ENCODE results near the gene MOB3B.

Gene MOB3B

DNA sequence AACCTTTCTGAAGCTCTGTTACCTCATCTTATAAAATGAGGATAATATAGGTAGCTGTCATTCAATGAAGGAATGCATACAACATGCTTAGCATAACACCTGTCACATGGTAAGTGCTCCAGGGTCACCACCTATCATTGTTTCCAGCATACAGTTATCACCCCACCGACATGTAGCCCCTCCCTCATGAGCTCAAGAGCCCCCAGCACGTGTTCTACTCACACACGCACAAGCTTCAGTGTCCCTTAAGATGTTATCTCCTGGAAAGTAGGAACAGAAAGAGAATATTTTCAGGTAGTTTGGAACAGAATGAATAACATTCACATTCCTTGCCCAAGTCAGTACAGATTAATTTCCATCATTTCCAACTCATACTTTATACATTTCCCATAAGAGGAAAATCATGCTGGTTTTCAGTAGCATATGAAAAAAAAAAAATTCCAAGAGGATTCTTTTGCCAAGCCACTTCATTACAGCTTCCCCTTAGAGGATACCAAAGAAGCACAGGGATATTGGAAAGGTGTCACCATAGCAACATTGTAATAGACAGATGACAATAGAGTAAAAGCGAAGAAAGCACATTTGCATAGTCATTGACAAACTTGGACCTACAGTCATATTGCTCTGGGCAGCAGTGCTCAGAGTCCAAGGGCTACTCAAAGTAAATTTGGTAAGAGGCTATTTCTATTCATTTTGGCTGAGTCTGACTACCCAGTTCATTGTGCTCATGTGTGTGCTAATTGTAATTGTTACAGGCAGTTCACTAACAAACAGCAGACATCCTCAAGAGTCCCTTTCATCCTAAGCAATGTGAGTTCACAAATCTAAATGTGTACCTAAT lies 1.5 kb upstream of the MOB3B start:
- no peak overlapping the region for H3K4me3 ChIP-seq (replicated peaks in 1 of 2; ENCODE audit: low read depth in 2 of 2, low read length in 2 of 2)
- no peak for DNase-seq (ENCODE audit: low read depth in 2 of 2)
- TF ChIP-seq, protein P1, sequence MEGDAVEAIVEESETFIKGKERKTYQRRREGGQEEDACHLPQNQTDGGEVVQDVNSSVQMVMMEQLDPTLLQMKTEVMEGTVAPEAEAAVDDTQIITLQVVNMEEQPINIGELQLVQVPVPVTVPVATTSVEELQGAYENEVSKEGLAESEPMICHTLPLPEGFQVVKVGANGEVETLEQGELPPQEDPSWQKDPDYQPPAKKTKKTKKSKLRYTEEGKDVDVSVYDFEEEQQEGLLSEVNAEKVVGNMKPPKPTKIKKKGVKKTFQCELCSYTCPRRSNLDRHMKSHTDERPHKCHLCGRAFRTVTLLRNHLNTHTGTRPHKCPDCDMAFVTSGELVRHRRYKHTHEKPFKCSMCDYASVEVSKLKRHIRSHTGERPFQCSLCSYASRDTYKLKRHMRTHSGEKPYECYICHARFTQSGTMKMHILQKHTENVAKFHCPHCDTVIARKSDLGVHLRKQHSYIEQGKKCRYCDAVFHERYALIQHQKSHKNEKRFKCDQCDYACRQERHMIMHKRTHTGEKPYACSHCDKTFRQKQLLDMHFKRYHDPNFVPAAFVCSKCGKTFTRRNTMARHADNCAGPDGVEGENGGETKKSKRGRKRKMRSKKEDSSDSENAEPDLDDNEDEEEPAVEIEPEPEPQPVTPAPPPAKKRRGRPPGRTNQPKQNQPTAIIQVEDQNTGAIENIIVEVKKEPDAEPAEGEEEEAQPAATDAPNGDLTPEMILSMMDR (IDR thresholded peaks at IDR 0.05; ENCODE audit: low read depth, low read length): no peak

GRCh38 chr9:27528886-27529315 lies 713 bp downstream of the MOB3B start:
- TF ChIP-seq, protein P1 (IDR thresholded peaks at IDR 0.05; ENCODE audit: low read depth, low read length): no peak
- peak overlapping the region; percentile 60 to 61 for H3K4me3 ChIP-seq (replicated peaks in 1 of 2; ENCODE audit: low read depth in 2 of 2, low read length in 2 of 2)
- DNase-seq (ENCODE audit: low read depth in 2 of 2): peak in 1 of 2 donors; percentile 17

GRCh38 chr9:27528076-27528885 lies 1.3 kb downstream of the MOB3B start:
- H3K4me3 ChIP-seq (replicated peaks in 1 of 2; ENCODE audit: low read depth in 2 of 2, low read length in 2 of 2): peak overlapping the region; percentile 60 to 61
- TF ChIP-seq, protein P1 (IDR thresholded peaks at IDR 0.05; ENCODE audit: low read depth, low read length): no peak
- peak; percentile 58 to 62 for DNase-seq (ENCODE audit: low read depth in 2 of 2)

DNA sequence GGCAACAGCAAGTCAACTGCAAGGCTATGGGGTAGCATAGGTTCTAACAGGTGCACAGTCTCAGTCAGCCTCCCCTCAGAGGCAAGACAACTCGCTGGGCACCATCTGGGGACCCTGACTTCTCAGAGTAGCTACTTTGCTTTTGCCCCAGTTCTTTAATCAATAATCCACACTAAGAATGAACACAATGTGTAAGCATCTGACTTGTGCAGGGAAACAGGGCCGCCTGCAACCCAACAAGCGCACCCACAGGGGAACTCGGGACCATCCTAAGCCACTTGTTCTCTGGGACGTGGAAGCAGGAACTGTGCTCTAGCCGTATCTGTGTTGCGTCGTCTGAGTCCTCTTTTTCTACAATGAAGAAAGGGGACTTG lies 1.9 kb downstream of the MOB3B start:
- H3K4me3 ChIP-seq (replicated peaks in 1 of 2; ENCODE audit: low read depth in 2 of 2, low read length in 2 of 2): no peak overlapping the region
- DNase-seq (ENCODE audit: low read depth in 2 of 2): no peak
- TF ChIP-seq, protein P1 (IDR thresholded peaks at IDR 0.05; ENCODE audit: low read depth, low read length): no peak

DNA sequence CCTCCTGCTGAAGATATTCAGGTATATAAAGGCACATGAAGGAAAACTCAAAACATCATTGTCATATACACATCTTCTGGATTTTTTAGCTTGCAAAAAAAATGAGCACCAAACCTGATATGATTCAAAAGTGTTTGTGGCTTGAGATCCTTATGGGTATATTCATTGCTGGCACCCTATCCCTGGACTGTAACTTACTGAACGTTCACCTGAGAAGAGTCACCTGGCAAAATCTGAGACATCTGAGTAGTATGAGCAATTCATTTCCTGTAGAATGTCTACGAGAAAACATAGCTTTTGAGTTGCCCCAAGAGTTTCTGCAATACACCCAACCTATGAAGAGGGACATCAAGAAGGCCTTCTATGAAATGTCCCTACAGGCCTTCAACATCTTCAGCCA lies 5.4 kb downstream of the MOB3B start, which contains the start of gene IFNK:
Gene IFNK, plus strand, starts transcription at position 55 of the 400 bp plus-strand sequence. Its CDS starts 47 bp downstream, at position 102.
- H3K4me3 ChIP-seq (replicated peaks in 1 of 2; ENCODE audit: low read depth in 2 of 2, low read length in 2 of 2): no peak within 1 kb of the TSS
- no peak for DNase-seq (ENCODE audit: low read depth in 2 of 2)
- TF ChIP-seq, protein P1 (IDR thresholded peaks at IDR 0.05; ENCODE audit: low read depth, low read length): no peak

DNA sequence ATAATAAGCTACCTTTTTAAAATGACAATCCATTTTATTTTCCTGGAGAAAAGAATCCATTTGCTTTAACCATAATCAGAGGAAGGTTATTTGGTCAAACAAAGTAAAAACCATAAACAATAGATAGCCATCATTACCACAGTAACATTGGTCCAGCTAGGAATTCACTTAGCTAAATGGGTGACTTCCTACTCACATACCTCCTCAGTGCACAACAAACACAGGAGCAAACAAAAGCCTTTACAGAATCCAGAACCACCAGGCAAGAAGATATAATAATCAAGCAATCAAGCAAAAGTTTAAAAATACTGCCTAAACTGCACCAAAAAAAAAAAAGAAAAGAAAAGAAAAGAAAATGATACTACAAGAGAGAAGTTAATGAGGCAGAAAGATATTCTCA lies 6.5 kb downstream of the MOB3B start:
- H3K4me3 ChIP-seq (replicated peaks in 1 of 2; ENCODE audit: low read depth in 2 of 2, low read length in 2 of 2): no peak overlapping the region
- DNase-seq (ENCODE audit: low read depth in 2 of 2): no peak
- TF ChIP-seq, protein P1 (IDR thresholded peaks at IDR 0.05; ENCODE audit: low read depth, low read length): no peak

All from cardiac fibroblast (primary cell).